Muscle layer of duodenum (tissue), 2 donors: ENCODE data around the gene RNF130.

Source experiments
- H3K27ac ChIP-seq: one replicate; pipeline ENCODE4 v1.7.0; 2013; ENCODE audit warnings: mild to moderate bottlenecking, low read length
- H3K27me3 ChIP-seq: one replicate; pipeline ENCODE4 v1.7.0; 2013; ENCODE audit warnings: low read depth, mild to moderate bottlenecking, control low read depth, low read length
- H3K36me3 ChIP-seq, 2 donors: one replicate each; pipeline ENCODE4 v1.7.0; 2013; ENCODE audit warnings: low read length in 2 of 2, control low read depth in 1 of 2, mild to moderate bottlenecking in 1 of 2; ENCODE audit not compliant: insufficient read depth in 2 of 2, control insufficient read depth in 1 of 2
- H3K4me1 ChIP-seq, 2 donors: one replicate each; pipeline ENCODE4 v1.7.0; 2013; ENCODE audit warnings: low read length in 2 of 2, mild to moderate bottlenecking in 2 of 2, control low read depth in 1 of 2, moderate library complexity in 1 of 2; ENCODE audit not compliant: insufficient read depth in 2 of 2, control insufficient read depth in 1 of 2
- H3K4me3 ChIP-seq, 2 donors: one replicate each; pipeline ENCODE4 v1.7.0; 2013; ENCODE audit warnings: low read length in 2 of 2, low read depth in 1 of 2, mild to moderate bottlenecking in 1 of 2
- H3K9me3 ChIP-seq, 2 donors: one replicate each; pipeline ENCODE4 v1.7.0; 2013; ENCODE audit warnings: low read length in 2 of 2, control low read depth in 1 of 2, mild to moderate bottlenecking in 1 of 2; ENCODE audit not compliant: control insufficient read depth in 1 of 2
- donor health status: healthy.

Gene RNF130

DNA sequence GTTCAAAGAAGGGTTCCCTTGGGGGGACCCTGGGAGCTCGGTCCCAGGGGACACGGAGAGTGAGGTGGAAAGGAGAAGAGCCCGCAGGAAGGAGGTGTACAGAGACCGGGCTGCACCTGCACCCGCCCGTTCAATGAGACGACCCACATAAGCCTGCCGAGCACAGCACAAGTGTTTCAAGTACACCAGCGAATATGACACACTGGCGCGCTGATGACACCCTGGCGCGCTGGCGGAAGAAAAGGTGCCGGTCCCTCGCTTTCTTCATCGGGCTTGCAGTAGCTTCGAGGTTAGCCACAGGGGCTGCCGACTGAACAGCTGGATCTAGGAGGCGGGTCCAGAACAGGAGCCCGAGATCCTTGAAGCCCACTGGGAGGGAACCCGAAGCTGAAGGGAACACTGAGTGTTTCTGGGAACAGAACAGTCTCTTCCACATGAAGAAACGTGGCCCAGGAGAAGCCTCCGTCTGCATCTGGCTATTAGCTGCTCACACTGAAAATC lies 165.2 kb downstream of the RNF130 start:
- no peak overlapping the region for H3K27ac ChIP-seq
- H3K4me3 ChIP-seq = peak overlapping the region; percentile 74

GRCh38 chr5:179905161-179905560 lies 166.4 kb downstream of the RNF130 start:
- Histone ChIP-seq H3K27me3 (no peaks in the 10 kb centered on the region), H3K27ac (no peak overlapping the region), H3K36me3 (peaks cover 24 to 35% of the 10 kb centered on the region in 2 donors), H3K9me3 (no peaks in the 10 kb centered on the region), H3K4me3 (no peak overlapping the region), H3K4me1 (peaks cover 0 to 18% of the 10 kb centered on the region in 2 donors)

More for the DNA sequence above, 165.2 kb downstream of the RNF130 start:
- Histone ChIP-seq H3K27me3 (no peaks in the 10 kb centered on the region), H3K4me1 (peaks cover 0 to 18% of the 10 kb centered on the region in 2 donors), H3K36me3 (peaks cover 17 to 31% of the 10 kb centered on the region in 2 donors), H3K9me3 (no peaks in the 10 kb centered on the region)
